Measurements from ENCODE around the gene CAMTA1. TPM values are rescaled to one million over a fixed set of nuclear protein-coding genes. Genes with fewer than 3 reads are reported as not detected.

CAMTA1 gene
- total RNA-seq, 6 experiments from 2014 or later: 78.1 to 96.6 (median 86.1) TPM

GRCh38 chr1:7683521-7683920 lies 898.3 kb downstream of the CAMTA1 start:
- Mint-ChIP-seq H3K9me3 (no peaks in the 10 kb centered on the region), H3K36me3 (ENCODE audit: low read depth) (no peaks in the 10 kb centered on the region), H3K4me3 (no peak overlapping the region), H3K4me1 (ENCODE audit: low read depth) (no peaks in the 10 kb centered on the region), H3K27ac (no peak overlapping the region), H3K27me3 (ENCODE audit: insufficient read depth) (peaks cover 52% of the 10 kb centered on the region)
- DNase-seq: no peak
- TF ChIP-seq CTCF (IDR thresholded peaks at IDR 0.05): no peak

DNA sequence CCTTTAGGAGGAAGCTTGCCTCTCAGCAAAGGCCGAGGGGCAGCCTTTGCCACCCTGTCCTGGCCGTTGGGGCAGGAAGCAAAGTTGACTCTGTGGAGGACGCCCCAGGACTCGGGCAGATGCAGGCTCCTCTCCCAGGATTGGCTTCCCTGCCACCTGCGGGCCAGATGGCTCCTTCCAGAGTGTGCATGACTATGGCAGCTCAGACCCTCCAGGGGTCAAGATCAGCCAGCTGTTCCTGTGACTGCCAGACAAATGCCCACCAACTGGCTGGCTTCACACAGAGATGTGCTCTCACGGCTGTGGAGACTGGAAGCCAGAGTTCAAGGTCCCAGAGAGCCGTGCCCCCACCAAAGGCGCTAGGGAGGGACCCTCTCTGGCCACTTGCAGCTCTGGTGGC lies 898.9 kb downstream of the CAMTA1 start:
- Mint-ChIP-seq H3K27ac (no peak overlapping the region), H3K36me3 (ENCODE audit: low read depth) (no peaks in the 10 kb centered on the region), H3K4me1 (ENCODE audit: low read depth) (no peaks in the 10 kb centered on the region), H3K9me3 (no peaks in the 10 kb centered on the region), H3K27me3 (ENCODE audit: insufficient read depth) (peaks cover 48% of the 10 kb centered on the region), H3K4me3 (no peak overlapping the region)
- no peak for TF ChIP-seq CTCF (IDR thresholded peaks at IDR 0.05)
- no peak for DNase-seq

GRCh38 chr1:7684861-7685635 lies 899.8 kb downstream of the CAMTA1 start:
- TF ChIP-seq CTCF (IDR thresholded peaks at IDR 0.05): no peak
- Mint-ChIP-seq H3K27ac (no peak overlapping the region), H3K4me1 (ENCODE audit: low read depth) (no peaks in the 10 kb centered on the region), H3K4me3 (no peak overlapping the region), H3K27me3 (ENCODE audit: insufficient read depth) (peaks cover 45% of the 10 kb centered on the region), H3K36me3 (ENCODE audit: low read depth) (no peaks in the 10 kb centered on the region), H3K9me3 (no peaks in the 10 kb centered on the region)
- no peak for DNase-seq

DNA sequence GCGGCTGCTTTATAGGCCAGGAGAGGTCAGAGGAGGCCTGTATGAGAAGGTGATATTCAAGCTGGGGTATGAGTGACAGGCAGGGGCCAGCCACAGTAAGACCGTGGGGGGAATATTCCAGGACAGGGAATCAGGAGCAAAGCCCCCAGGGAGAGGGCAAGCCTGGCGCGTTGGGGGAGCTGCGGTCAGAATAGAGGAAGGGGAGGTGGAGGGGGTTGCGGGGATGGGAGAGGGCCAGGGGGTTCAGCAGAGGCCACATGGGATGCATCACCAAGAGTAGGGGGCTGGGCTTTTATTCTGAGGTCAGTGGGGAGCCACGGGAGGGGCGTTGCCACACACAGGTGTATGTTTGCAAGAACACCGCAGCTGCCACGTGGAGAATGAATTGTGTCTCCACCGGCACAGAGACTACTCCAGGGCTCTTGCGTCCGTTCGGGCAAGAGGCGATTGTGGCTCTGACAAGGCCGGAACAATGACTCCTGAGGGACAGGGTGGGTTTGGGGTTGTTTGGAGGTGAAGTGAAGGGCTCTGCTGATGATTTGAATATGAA lies 901.1 kb downstream of the CAMTA1 start:
- H3K27me3 Mint-ChIP-seq (ENCODE audit: insufficient read depth): peaks cover 49% of the 10 kb centered on the region
- no peak overlapping the region for H3K27ac Mint-ChIP-seq
- TF ChIP-seq CTCF (IDR thresholded peaks at IDR 0.05): no peak
- no peaks in the 10 kb centered on the region for H3K4me1 Mint-ChIP-seq (ENCODE audit: low read depth)
- no peak for DNase-seq
- H3K9me3 Mint-ChIP-seq: no peaks in the 10 kb centered on the region
- no peak overlapping the region for H3K4me3 Mint-ChIP-seq
- no peaks in the 10 kb centered on the region for H3K36me3 Mint-ChIP-seq (ENCODE audit: low read depth)

DNA sequence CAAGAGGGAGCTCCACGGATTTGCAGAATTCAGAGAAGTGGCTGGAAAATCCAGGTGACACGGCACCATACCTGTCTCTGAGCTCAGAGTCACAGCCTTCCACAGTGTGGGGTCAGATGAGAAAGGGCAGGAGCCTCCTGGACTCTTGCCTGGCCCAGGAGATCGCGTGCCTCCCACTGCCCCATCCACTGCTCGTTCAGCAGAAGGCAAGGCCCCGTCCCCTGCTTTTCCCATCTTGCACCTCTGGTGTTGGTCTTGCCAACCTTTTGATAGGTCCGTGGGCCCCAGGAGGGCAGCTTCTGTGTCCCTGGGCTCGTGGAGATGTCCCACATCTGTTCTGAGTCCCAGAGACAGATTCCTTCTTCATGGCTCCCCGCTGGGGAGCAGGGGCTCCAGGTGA lies 902.2 kb downstream of the CAMTA1 start:
- Mint-ChIP-seq H3K27ac (no peak overlapping the region), H3K27me3 (ENCODE audit: insufficient read depth) (peaks cover 52% of the 10 kb centered on the region), H3K4me1 (ENCODE audit: low read depth) (no peaks in the 10 kb centered on the region), H3K9me3 (no peaks in the 10 kb centered on the region), H3K36me3 (ENCODE audit: low read depth) (no peaks in the 10 kb centered on the region), H3K4me3 (no peak overlapping the region)
- TF ChIP-seq CTCF (IDR thresholded peaks at IDR 0.05): no peak
- no peak for DNase-seq
